Stimulated activated CD4-positive, alpha-beta T cell treated with anti-CD3 and anti-CD28 coated beads, Interleukin-1b, Interleukin-23, amount 100 ng/mL, for 24 hours (primary cell): ENCODE data around the gene ZDHHC19.
"Not testable (repeated sequence)": the region's sequence is repeated elsewhere in the genome, so short reads cannot be mapped to it uniquely, and the experiment has no call there.

Experiments used
- DNase-seq, 4 experiments: peaks; one replicate each; pipeline ENCODE4 v3.0.0-alpha.2; 2020; ENCODE audit warnings: low read depth in 4 of 4, low spot score in 1 of 4

ZDHHC19 gene

DNA sequence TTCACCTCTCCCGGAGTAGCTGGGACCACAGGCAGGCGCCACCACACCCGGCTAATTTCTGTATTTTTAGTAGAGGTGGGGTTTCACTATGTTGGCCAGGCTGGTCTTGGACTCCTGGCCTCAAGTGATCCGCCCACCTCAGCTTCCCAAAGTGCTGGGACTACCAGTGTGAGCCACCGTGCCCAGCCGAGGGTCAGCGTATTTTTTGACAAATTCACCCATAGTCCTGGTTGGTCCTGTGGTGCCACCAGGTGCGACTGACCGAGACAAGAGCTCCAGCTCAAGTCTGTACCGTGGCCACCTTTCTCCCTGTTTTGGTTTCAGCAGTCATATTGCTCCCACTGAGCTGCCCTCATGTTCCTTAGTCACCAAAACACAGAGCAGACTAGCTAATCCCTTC, 13.9 kb upstream of the ZDHHC19 start:
- DNase-seq, result no peak

- no peak for DNase-seq
These were observed 11.8 kb upstream of the ZDHHC19 start for GRCh38 chr3:196222876-196223595.

DNA sequence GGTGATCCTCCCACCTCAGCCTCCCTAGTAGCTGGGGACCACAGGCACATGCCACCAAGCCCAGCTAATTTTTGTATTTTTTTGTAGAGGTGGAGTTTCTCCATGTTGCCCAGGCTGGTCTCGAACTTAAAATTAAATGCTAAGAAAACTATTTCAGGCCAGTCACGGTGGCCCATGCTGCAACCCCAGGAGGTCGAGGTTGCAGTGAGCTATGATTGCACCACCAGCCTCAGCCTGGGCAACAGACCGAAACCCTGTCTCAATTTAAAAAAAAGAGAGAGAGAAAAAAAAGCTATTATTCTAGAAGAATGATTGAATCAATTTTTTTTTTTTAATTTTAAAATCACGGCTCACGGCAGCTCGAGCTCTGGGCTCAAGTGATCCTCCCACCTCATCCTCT, 9.8 kb upstream of the ZDHHC19 start:
- DNase-seq, result no peak

DNA sequence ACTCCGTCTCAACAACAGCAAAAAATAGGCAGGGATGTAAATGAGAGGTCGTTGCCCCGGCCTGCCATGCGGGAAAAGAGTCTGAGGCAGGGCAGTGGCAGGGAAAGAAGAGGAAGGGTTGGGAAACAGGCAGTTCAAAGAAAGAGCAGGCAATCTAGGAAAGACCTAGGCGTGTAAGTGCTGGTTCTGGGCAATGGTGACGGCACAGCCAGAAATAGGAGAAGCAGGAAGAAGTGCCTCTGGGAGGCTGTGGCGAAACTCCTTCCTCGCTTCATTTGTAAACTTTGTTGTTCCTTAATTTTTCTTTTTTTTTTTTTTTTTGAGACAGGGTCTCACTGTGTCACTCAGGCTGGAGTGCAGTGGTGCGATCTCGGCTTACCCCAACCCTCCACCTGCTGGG, 9.4 kb upstream of the ZDHHC19 start:
- no peak for DNase-seq

DNA sequence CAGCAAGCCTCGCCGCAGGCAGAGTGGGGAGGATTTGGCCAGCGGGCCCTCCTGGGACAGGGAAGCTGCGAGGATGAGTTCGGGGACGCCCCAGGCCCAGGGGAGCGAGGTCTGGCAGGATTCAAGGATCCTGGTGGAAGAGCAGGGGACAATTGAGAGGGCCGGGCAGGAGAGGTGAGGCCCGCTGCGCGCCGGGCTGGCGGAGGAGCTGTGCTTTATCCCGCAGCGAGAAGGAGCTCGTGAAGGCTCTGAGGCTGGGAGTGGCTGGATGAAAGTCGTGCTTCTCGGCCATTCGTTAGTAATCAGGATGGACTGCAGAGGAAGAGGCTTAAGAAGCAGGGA, 8.7 kb upstream of the ZDHHC19 start:
- no peak for DNase-seq

- peak in 3 of 4 experiments; percentile 23 to 34 (median 31) for DNase-seq
These were observed 8.2 kb upstream of the ZDHHC19 start for GRCh38 chr3:196219194-196219969.

- no peak for DNase-seq
These were observed 7.0 kb upstream of the ZDHHC19 start for GRCh38 chr3:196218155-196218712.

- no peak for DNase-seq
These were observed 6.3 kb upstream of the ZDHHC19 start for GRCh38 chr3:196217307-196218154.

GRCh38 chr3:196216681-196217211, 5.5 kb upstream of the ZDHHC19 start:
- no peak for DNase-seq

- no peak for DNase-seq
These were observed 4.9 kb upstream of the ZDHHC19 start, which contains the start of gene SLC51A for GRCh38 chr3:196216089-196216564. Gene SLC51A (plus strand): TSS chr3:196216534. CDS start chr3:196216713, 179 bp downstream.

GRCh38 chr3:196215493-196216020, 4.4 kb upstream of the ZDHHC19 start:
- no peak for DNase-seq

DNA sequence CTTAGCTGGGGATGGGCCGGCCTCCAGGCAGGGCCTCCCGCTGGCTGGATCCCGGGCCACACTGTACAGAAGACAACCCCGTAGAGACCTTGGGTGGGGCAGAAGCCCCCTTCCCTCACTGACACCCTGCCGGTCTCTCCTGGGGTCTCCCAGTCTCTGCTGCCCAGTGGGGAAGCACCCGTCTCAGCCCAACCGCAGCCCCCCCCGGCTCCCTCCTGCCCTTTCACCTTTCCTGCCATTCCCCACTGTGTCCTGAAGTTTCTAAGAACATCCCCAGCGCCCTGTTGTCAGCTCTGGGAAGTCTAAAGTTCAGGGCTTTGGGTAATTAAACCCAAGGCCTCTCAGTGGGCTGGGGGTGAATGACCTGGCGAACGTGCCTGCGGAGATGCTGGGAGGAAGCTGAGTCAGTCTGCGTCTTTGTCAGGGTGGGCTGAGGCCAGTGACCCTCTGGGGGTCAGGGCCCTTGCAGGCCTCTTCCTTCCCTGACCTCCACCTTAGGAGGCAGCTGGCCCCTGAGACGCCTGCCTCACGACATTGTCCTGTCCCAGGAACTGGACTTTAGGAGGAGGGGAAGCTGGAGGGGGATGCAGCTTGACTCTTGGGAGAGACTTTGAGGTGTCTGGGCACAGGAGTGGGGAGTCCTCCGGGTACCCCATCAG, 3.7 kb upstream of the ZDHHC19 start:
- DNase-seq, result no peak

DNA sequence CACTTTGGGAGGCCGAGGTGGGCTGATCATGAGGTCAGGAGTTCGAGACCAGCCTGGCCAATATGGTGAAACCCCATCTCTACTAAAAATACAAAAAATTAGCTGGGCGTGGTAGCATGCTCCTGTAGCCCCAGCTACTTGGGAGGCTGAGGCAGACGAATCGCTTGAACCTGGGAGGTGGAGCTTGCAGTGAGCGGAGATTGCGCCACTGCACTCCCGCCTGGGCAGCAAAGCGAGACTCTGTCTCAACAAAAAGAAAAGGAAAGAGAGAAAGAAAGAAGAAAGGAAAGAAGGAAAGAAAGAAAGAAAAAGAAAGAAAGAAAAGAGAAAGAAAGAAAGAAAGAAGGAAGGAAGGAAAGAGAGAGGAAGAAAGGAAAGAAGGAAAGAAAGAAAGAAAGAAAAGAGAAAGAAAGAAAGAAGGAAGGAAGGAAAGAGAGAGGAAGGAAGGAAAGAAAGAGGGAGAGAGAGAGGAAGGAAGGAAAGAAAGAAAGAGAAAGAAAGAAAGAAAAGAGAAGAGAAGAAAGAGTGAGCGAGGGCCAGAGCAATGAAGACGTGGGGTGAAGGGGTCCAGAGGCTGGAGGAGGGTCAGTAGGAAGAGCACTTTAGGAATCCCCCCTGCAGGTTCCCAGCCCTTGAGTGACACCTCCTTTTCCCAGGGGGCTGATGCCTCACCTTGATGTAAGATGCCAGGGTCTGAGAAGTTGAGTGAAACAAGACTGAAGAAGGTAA, 1.1 kb downstream of the ZDHHC19 start:
- not testable (repeated sequence) for DNase-seq

- DNase-seq, result no peak
These were observed 2.1 kb downstream of the ZDHHC19 start for GRCh38 chr3:196208942-196209695.

GRCh38 chr3:196207833-196208607, 3.2 kb downstream of the ZDHHC19 start:
- peak in 2 of 4 experiments; percentile 39 to 57 for DNase-seq

DNA sequence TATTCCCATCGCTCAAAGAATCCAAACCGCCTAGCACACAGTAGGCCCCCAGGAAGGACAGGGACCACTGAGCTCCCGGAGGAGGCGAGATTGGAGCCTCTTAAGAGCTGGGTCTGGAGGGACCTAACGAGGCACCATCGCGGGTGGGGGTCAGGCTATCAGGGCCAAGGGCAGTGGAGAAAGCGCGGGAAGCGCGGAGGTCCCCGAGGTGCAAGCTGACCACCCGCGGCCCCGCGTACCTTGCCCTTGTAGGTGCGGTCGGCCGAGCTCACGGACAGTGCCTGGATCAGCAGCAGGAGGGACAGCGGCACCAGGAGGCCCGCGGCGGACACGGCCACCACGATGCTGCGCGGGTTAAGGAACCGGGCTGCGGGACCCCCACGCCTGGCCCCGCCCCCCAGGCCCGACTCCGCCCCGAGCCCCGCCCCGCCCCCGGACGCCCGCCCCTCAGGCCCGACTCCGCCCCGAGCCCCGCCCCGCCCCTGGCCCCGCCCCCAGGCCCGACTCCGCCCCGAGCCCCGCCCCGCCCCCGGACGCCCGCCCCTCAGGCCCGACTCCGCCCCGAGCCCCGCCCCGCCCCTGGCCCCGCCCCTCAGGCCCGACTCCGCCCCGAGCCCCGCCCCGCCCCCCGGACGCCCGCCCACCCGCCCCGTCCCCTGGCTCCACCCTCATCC, 3.9 kb downstream of the ZDHHC19 start:
- no peak for DNase-seq

GRCh38 chr3:196205442-196206205, 5.6 kb downstream of the ZDHHC19 start:
- DNase-seq, result not testable (repeated sequence)
